Airway epithelial cell (primary cell): ENCODE data around the gene OR52I1. TPM values are rescaled to one million over a fixed set of nuclear protein-coding genes. Genes with fewer than 3 reads are reported as not detected.

Source experiments
- total RNA-seq: library from RNA; depleted of rRNA; stranded (reverse); fragments of >200 nt; gene quantifications from 2 replicates; pipeline ENCODE4 v1.2.3, GENCODE V29; 2015

The OR52I1 gene
- not detected in 2 replicates for total RNA-seq

GRCh38 chr11:4593739-4594138 lies at the start of gene OR52I1:
Gene OR52I1 (plus strand): TSS chr11:4594039. CDS start chr11:4594039, 0 bp downstream.

GRCh38 chr11:4544891-4545290 lies 48.9 kb upstream of the OR52I1 start, which contains the start of gene OR52M1:
Gene OR52M1 (plus strand): TSS chr11:4545191. CDS start chr11:4545191, 0 bp downstream.

GRCh38 chr11:4581443-4581842 lies 12.4 kb upstream of the OR52I1 start, which contains the start of gene OR52I2:
Gene OR52I2 (plus strand): TSS chr11:4581743.

GRCh38 chr11:4607781-4608666 lies 14.2 kb downstream of the OR52I1 start, which contains the start of gene TRIM68:
Gene TRIM68 (minus strand): TSS chr11:4608231. CDS start chr11:4605504, 2,727 bp downstream.

GRCh38 chr11:4636962-4637661 lies 43.3 kb downstream of the OR52I1 start, which contains the start of gene OR51D1:
Gene OR51D1 (plus strand): TSS chr11:4637477. CDS start chr11:4639791, 2,314 bp downstream.

GRCh38 chr11:4643682-4644081 lies 49.8 kb downstream of the OR52I1 start, which contains the start of gene OR51E1:
Gene OR51E1 (plus strand): TSS chr11:4643982. CDS start chr11:4652527, 8,545 bp downstream.

Other genes starting within 250 kb of the OR52I1 start
- gene OR52B4, start 225.7 kb upstream of the OR52I1 start, total RNA-seq = not detected in 2 replicates
- 10.2 and 13.8 TPM in 2 replicates for gene TRIM21, start 200.3 kb upstream of the OR52I1 start, total RNA-seq
- gene OR52K2, start 144.7 kb upstream of the OR52I1 start, total RNA-seq = not detected in 2 replicates
- not detected in 2 replicates for gene OR52K1, start 111.4 kb upstream of the OR52I1 start, total RNA-seq
- not detected in 2 replicates for gene OR52M1, start 48.8 kb upstream of the OR52I1 start, total RNA-seq
- gene OR52I2, start 12.3 kb upstream of the OR52I1 start, total RNA-seq = not detected in 2 replicates
- 4.1 and 6.7 TPM in 2 replicates for gene TRIM68, start 14.2 kb downstream of the OR52I1 start, total RNA-seq
- not detected in 2 replicates for gene OR51D1, start 43.4 kb downstream of the OR52I1 start, total RNA-seq
- gene OR51E1, start 49.9 kb downstream of the OR52I1 start, total RNA-seq = not detected in 2 replicates
- gene OR51E2, start 103.8 kb downstream of the OR52I1 start, total RNA-seq = not detected in 2 replicates
- gene MMP26, start 110.7 kb downstream of the OR52I1 start, total RNA-seq = not detected in 2 replicates
- not detected in 2 replicates for gene OR51F1, start 175.9 kb downstream of the OR52I1 start, total RNA-seq
- not detected in 2 replicates for gene OR52R1, start 210.3 kb downstream of the OR52I1 start, total RNA-seq
- gene OR51F2, start 227.3 kb downstream of the OR52I1 start, total RNA-seq = not detected in 2 replicates